ENCODE results near the gene CUL4A.

DNA sequence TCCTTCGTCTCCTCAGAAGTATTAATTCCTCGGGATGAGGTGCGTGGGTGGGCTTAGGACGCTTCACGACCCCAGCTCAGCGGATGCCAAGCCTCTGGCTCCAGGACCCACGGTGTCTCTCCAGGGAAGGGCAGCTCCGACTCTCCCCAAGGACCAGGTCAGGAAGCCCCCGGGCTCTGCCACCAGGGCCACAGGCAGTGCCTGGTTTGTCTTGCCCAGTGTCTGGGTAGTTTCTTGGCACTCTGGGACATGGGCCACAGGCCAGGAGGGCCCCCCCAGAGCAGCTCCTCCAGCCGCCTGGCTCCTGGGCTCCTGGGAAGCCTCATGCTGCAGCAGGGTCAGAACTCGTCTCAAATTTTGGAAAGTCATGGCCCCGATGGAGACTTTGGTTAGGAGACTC, 48.4 kb upstream of the CUL4A start:
- TF ChIP-seq CTCF (IDR thresholded peaks at IDR 0.05; ENCODE audit: low read depth, low read length) (no peak), EZH2phosphoT487 (IDR thresholded peaks at IDR 0.05; ENCODE audit: low read depth) (no peak)

All from OCI-LY3 (cell line).